MCF 10A (cell line): ENCODE measurements around the gene PALS2. TPM values are rescaled to one million over a fixed set of nuclear protein-coding genes. Genes with fewer than 3 reads are reported as not detected.

ENCODE experiments used
- BruUV-seq: library from RNA; stranded (reverse); fragments of 400-500 nt; replicated peaks from 2 replicates; lab custom pipeline; 2021; lab: Mats Ljungman, UMichigan
- CTCF ChIA-PET: fragments of 300-600 bp; sonication (Branson Sonifier 250); formaldehyde crosslinking; extraction: SDS; loops from one replicate; lab custom pipeline; 2021; ENCODE audit warnings: antibody characterized with exemption, inconsistent platforms; lab: Yijun Ruan, JAX
- POLR2A ChIA-PET: fragments of 300-600, 350-650 bp; sonication (Branson Sonifier 250); formaldehyde crosslinking; extraction: SDS; loops from one replicate; lab custom pipeline; 2020; ENCODE audit warnings: antibody characterized with exemption, inconsistent platforms; lab: Yijun Ruan, JAX
- DNase-seq: peaks from one replicate; pipeline ENCODE4 v3.0.0-alpha.2; 2018; ENCODE audit not compliant: unreplicated experiment
- H3K27ac Mint-ChIP-seq: one replicate; pipeline ENCODE4 v1.8.0; 2022; ENCODE audit warnings: mild to moderate bottlenecking, low read depth, mixed read lengths; ENCODE audit not compliant: unreplicated experiment
- H3K27me3 Mint-ChIP-seq: one replicate; pipeline ENCODE4 v1.8.0; 2022; ENCODE audit warnings: mixed read lengths; ENCODE audit not compliant: insufficient read depth, unreplicated experiment
- H3K36me3 Mint-ChIP-seq: one replicate; pipeline ENCODE4 v1.8.0; 2022; ENCODE audit warnings: mild to moderate bottlenecking, moderate library complexity, mixed read lengths; ENCODE audit not compliant: insufficient read depth, unreplicated experiment
- H3K4me1 Mint-ChIP-seq: one replicate; pipeline ENCODE4 v1.8.0; 2022; ENCODE audit warnings: mixed read lengths; ENCODE audit not compliant: insufficient read depth, unreplicated experiment
- H3K4me3 Mint-ChIP-seq: one replicate; pipeline ENCODE4 v1.8.0; 2022; ENCODE audit warnings: mild to moderate bottlenecking, moderate library complexity, mixed read lengths; ENCODE audit not compliant: unreplicated experiment
- H3K9me3 Mint-ChIP-seq: one replicate; pipeline ENCODE4 v1.8.0; 2022; ENCODE audit warnings: mixed read lengths; ENCODE audit not compliant: unreplicated experiment
- CTCF ChIP-seq: fragments of 200-600 bp; IDR thresholded peaks from one replicate; pipeline ENCODE4 v1.8.0; 2022; ENCODE audit warnings: antibody characterized with exemption, mild to moderate bottlenecking; ENCODE audit not compliant: unreplicated experiment
- intact Hi-C: fragments of 100-400 bp; cut with micrococcal nuclease; formaldehyde crosslinking; loops from 2 replicates; pipeline ENCODE4 v1.14.1; 2022
- total RNA-seq: library from RNA; stranded (reverse); gene quantifications from 2 replicates; pipeline ENCODE4 v1.2.3, GENCODE V29; 2022

The PALS2 gene
- total RNA-seq, 1 experiment from 2014 or later, result 36.3 TPM

- intact Hi-C loops, result loop anchor here (10.0 kb wide), 1 partner anchor 204 kb away; no protein-coding TSS in a partner anchor
- no peak for DNase-seq
- Mint-ChIP-seq H3K9me3 (no peaks in the 10 kb centered on the region), H3K4me3 (no peak overlapping the region), H3K27ac (no peak overlapping the region), H3K4me1 (peaks cover 9% of the 10 kb centered on the region), H3K27me3 (peaks cover 40% of the 10 kb centered on the region), H3K36me3 (peaks cover 6% of the 10 kb centered on the region)
- TF ChIP-seq CTCF, result no peak
- ChIA-PET POLR2A (interaction anchor here (6.2 kb wide), 1 partner anchor 97 kb away, joined by 47 read pairs; no protein-coding TSS in a partner anchor), CTCF (interaction anchor here (0.7 to 1.0 kb wide), 2 partner anchors 11 to 23 kb away, joined by 3 read pairs; no protein-coding TSS in a partner anchor)
- no TSS peak for BruUV-seq
Measured at GRCh38 chr7:24570983-24571382, 2.3 kb upstream of the PALS2 start.

- no peak for TF ChIP-seq CTCF
- H3K36me3 Mint-ChIP-seq, result peaks cover 6% of the 10 kb centered on the region
- peaks cover 14% of the 10 kb centered on the region for H3K4me1 Mint-ChIP-seq
- peaks cover 39% of the 10 kb centered on the region for H3K27me3 Mint-ChIP-seq
- H3K27ac Mint-ChIP-seq, result peak overlapping the region; percentile 80
- no peaks in the 10 kb centered on the region for H3K9me3 Mint-ChIP-seq
- POLR2A ChIA-PET, result interaction anchor here (0.5 to 6.2 kb wide), 7 partner anchors 8 to 269 kb away, joined by 3 to 47 read pairs (median 4); no protein-coding TSS in a partner anchor
- intact Hi-C loops, result loop anchor here (2.0 to 10.0 kb wide), 2 partner anchors 203 to 281 kb away; no protein-coding TSS in a partner anchor
- DNase-seq, result no peak
- H3K4me3 Mint-ChIP-seq, result peak overlapping the region; percentile 99
- CTCF ChIA-PET, result interaction anchor here (1.1 to 1.2 kb wide), 2 partner anchors 92 to 94 kb away, joined by 4 to 5 read pairs; no protein-coding TSS in a partner anchor
- no TSS peak for BruUV-seq
Measured at GRCh38 chr7:24572016-24572392, 1.2 kb upstream of the PALS2 start.

GRCh38 chr7:24572393-24572996 is 757 bp upstream of the PALS2 start:
- H3K4me1 Mint-ChIP-seq, result peaks cover 17% of the 10 kb centered on the region
- peak overlapping the region; percentile 99 for H3K4me3 Mint-ChIP-seq
- H3K9me3 Mint-ChIP-seq, result no peaks in the 10 kb centered on the region
- H3K27me3 Mint-ChIP-seq, result peaks cover 34% of the 10 kb centered on the region
- no TSS peak for BruUV-seq
- ChIA-PET POLR2A (interaction anchor here (0.5 to 6.2 kb wide), 9 partner anchors 8 to 268 kb away, joined by 3 to 47 read pairs (median 4); no protein-coding TSS in a partner anchor), CTCF (interaction anchor here (0.6 to 1.2 kb wide), 5 partner anchors 91 to 976 kb away, joined by 3 to 5 read pairs (median 4); no protein-coding TSS in a partner anchor)
- no peak for TF ChIP-seq CTCF
- peak; percentile 48 for DNase-seq
- intact Hi-C loops, result loop anchor here (2.0 to 10.0 kb wide), 2 partner anchors 202 to 282 kb away; no protein-coding TSS in a partner anchor
- H3K27ac Mint-ChIP-seq, result peak overlapping the region; percentile 80
- H3K36me3 Mint-ChIP-seq, result peaks cover 6% of the 10 kb centered on the region
